Stimulated activated CD4-positive, alpha-beta T cell treated with anti-CD3 and anti-CD28 coated beads, Interleukin-1b, Interleukin-23, amount 100 ng/mL, for 1 hour (primary cell): ENCODE results near the gene MXRA8.

ENCODE experiments used
- DNase-seq, 2 donors: peaks; one replicate each; pipeline ENCODE4 v3.0.0-alpha.2; 2020; ENCODE audit warnings: low read depth in 2 of 2

MXRA8 gene

DNA sequence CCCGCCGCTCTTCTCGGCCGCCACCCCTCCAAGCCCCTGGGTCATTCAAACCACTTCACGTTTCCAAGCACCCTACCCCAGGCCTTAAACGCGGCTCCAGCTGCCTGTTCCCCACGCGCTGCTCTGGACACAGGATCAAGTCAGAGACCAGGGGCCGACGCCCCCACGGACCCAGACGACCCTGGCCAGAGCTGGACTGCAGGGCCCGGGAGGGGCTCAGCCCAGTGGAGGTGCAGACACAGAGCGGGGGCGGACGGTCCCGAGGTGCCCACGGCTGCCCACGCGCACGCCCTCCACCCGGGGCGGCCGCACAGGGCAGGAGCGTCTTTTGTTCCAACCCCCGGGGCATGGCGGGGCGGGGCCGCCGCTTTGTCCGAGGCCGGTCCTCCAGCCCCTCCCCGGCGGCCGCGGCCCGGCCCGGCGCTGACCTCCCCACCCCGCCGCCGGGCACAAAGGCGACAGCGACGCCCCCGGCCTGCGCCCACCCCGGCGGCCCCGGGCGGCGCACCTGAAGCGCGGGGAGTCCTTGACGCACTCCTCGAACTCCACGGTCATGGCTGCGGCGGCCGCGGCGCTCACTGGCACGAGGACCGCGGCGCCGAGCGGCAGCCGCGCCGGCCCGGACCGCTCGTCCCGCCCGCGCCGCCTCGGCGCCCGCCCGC lies 51.0 kb downstream of the MXRA8 start:
- DNase-seq = no peak

GRCh38 chr1:1306661-1307260 lies 51.6 kb downstream of the MXRA8 start:
- no peak for DNase-seq

GRCh38 chr1:1306070-1306660 lies 52.2 kb downstream of the MXRA8 start:
- DNase-seq = no peak

DNA sequence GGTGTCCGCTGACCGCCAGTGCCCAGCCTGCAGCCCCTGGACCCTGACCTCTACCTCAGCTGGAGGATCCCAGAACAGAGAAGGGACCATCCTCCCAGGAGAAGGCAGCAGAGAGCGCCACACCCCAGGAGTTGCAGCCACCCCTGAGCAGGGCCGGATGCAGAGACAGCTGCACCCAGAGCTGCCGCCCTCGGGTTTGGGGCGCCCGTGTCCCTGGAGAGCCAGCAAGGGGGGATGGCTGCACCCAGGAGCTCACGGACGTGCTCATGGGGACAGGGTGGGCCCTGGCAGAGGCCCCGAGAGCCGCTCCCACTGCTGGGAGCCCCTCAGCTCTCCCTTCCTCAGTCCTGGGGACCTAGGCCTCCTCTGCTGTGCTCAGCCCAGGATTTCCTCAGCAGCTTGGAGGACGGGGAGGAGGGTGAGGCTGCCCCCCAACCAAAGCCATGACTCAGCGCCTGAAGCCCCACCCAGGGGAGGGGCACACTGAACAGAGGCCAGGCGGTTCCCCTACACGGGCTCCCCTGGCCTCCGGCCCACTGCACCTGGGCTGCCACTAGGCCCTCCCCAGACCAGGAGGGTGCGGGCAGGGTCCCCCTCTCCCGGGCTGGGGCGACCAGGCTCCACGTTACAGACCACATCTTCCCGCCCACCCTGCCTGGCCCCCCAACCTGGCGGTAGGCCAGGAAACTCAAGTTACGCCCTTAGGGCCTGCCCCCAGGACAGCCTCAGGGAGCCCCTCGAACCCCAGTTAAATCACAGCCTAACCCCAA lies 52.9 kb downstream of the MXRA8 start:
- DNase-seq = peak; percentile 34 to 45

- DNase-seq = no peak
These were observed 53.7 kb downstream of the MXRA8 start for GRCh38 chr1:1304331-1305299.

- DNase-seq = no peak
These were observed 54.6 kb downstream of the MXRA8 start for GRCh38 chr1:1303736-1304135.

DNA sequence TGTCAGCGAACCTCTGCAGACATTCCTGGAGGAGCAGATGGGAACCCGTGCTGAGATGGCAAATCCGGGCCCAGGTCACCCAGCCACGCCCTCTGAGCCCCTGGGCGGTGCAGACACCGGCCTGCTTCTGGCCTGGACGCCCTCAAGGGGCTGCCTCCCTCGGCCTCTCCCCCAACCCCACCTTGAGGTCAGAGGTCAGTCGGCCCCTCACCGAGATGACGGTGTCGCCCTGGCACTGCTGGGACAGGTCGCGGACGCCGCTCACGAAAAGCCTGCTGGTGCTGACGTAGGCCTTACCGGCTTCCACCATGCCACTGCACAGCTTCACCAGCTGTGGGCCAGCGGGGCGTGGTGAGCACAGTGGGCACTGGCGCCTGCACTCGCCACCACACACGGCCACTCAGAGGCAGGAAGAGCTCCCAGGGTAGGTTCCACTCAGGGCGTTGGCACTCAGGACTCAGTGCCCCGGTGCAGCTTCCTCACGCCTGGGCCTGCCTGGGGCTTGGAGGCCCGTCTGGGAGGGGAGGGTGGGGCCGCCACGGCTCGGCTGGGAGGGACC lies 55.3 kb downstream of the MXRA8 start:
- no peak for DNase-seq
